Fibroblast of gingiva (primary cell): ENCODE measurements around the gene TPSB2.

Experiments
- DNase-seq: peaks from one replicate; pipeline ENCODE4 v3.0.0-alpha.2; 2011; ENCODE audit warnings: low read depth

The TPSB2 gene

DNA sequence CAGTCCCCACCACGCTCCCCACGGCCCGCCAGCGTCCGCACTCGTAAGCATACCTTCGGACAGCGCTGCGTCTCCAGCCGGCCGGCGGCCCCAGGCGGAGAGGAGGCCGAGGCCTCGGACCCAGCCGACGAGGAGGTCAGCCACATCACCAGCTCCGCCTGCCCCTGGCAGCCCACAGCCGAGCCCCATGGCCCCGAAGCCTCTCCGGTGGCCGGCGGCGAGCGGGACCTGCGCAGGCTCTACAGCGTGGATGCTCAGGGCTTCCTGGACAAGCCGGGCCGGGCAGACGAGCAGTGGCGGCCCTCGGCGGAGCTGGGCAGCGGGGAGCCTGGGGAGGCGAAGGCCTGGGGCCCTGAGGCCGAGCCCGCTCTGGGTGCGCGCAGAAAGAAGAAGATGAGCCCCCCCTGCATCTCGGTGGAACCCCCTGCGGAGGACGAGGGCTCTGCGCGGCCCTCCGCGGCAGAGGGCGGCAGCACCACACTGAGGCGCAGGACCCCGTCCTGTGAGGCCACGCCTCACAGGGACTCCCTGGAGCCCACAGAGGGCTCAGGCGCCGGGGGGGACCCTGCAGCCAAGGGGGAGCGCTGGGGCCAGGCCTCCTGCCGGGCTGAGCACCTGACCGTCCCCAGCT lies 9.8 kb downstream of the TPSB2 start:
- DNase-seq = no peak

DNA sequence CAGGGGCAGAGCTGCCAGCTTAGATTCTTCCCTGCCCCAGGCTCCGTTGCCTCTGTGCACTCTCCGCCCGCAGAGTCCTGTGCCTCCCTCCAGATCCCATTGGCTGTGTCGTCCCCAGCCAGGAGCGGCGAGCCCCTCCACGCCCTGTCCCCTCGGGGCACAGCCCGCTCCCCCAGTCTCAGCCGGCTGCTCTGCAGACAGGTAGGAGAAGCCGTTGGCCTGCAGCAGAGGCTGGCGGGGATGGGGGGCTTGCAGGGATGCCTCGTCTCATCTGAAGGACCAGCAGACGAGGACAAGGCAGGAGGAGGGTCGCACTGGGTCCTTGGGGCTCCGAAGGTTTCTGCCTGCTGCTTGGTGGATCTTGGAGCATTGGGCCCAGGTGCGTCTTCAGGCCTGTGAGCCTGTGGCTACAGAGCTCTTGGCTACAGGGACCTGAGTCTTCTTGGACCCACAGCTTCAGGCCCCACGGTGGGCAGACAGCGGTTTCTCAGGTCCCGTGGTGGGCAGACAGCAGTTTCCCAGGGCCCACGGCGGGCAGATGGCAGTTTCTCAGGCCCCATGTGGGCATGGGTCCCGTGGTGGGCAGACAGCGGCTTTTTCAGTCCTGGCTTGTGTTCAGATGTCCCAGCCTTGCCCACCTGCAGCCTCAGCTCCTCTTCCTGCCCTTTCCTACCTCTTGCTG lies 10.9 kb downstream of the TPSB2 start:
- no peak for DNase-seq

DNA sequence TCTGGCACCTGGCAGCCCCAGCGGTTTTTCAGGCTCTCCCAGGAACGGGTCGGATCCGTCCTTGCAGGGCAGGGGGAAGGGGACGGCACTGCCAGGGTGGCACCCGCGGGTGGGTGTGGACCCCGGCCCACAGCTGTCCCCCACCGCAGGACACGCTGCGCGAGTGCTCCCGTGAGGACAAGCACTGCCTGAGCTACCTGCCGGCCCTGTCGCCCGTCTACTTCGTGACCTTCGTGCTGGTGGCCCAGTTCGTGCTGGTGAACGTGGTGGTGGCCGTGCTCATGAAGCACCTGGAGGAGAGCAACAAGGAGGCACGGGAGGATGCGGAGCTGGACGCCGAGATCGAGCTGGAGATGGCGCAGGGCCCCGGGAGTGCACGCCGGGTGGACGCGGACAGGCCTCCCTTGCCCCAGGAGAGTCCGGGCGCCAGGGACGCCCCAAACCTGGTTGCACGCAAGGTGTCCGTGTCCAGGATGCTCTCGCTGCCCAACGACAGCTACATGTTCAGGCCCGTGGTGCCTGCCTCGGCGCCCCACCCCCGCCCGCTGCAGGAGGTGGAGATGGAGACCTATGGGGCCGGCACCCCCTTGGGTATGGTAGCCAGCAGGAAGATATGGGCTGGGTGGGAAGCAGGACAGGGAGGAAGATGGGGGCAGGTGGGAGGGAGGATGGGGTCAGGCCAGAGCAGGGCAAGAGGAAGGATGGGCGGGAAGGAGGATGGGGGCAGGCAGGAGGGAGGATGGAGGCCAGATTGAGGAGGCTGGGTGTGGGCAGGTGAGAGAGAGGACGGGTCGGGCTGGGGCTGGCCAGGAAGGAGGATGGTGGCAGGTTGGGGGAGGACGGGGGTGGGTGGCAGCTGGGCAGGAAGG lies 11.7 kb downstream of the TPSB2 start:
- DNase-seq = no peak

DNA sequence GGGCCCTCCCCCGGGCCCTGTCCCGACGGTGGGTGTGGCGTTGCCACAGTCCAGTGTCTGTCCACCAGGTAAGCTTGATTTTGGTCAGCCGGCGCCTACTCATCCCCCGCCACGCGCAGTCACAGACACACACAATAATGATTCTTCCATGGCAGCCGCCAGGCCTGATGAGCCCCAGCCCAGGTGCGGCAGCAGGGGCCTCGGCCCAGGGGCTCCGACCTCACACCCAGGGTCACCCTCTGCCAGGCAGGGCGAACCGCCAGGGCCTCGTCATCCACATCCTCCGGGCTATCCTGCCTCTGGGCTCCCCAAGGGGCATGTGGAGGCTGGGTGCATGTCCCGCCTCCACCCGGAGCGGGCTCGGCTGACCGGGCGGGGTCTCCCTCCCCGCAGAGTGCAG lies 12.5 kb downstream of the TPSB2 start:
- no peak for DNase-seq

DNA sequence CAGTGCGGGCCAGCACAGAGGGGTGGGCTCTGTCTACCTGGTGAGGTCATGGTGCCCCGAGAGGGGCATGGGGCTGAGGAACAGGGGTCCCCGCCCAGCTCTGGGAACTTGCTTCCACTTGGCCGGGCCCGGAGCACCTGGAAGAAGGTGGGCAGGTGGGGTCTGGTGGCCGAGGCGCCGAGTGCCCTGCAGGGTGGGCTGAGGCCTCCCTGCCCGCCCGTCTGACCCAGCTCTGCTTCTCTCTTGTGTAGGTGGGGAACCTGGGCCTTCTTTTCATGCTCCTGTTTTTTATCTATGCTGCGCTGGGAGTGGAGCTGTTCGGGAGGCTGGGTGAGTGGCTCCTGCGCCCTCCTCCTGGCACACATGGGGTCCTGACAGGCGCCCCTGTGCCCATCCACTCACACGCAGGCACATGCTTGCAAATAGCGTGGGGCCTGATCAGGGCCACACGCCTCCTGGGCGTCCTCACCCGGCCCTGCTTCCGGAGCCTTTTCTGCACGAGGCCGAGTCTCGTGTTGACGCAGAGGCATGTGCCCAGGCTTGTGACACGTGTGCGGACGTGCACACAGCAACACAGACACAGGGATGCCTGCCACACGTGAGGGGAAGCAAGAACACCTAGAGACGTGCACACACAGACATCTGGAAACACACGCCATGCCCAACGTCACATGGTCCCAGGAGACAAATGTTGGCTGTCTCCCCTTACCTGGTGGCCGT lies 13.1 kb downstream of the TPSB2 start:
- no peak for DNase-seq

DNA sequence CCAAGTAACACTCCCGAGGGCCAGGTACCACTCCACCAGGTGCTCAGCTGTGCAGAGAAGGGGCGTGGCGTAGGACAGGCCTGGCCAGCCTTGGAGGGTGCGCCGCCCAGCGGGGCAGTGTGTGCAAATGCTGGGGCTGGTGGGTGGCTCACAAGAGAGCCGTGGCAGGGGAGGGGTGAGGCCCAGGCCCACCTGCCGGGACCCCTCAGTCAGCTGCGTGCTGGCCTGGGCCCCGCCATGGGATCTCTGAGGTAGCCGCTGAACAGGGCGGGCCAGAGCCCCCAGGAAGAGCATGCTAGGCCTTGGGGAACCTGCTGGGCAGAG lies 13.7 kb downstream of the TPSB2 start:
- DNase-seq = no peak

DNA sequence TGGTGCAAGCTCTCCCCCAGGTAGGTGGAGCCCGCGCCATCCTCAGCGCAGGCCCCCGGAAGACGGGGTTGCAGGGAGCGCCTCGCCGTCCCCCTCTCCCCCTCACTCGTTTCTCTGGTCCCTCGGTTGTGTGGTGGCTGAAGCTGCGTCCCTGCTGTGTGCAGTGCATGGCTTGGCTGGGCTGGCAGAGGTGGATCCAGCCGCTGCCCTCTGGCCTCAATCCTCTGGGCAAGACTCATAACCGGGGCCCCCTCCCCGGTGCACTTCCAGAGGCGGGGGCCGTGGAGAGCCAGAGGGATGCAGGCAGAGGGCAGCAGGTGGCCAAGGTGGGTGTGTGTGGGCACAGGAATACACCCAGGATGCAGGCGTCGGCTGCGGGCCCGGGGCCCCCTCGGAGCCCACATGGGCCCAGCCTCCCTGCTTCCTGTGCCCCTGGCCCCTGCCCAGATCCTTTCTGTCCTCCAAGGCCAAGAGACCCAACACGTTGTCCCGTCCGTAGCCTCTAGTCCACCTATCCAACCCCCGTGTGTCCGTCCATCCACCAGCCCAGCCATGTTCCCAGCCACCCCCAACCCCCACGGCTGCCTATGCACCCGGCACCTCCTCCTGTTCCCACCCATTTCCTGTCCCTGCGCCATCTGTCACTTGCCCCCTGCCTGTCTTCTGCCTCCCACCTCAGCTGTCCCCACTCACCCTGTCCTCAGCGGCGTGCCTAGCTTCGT lies 14.2 kb downstream of the TPSB2 start:
- no peak for DNase-seq

DNA sequence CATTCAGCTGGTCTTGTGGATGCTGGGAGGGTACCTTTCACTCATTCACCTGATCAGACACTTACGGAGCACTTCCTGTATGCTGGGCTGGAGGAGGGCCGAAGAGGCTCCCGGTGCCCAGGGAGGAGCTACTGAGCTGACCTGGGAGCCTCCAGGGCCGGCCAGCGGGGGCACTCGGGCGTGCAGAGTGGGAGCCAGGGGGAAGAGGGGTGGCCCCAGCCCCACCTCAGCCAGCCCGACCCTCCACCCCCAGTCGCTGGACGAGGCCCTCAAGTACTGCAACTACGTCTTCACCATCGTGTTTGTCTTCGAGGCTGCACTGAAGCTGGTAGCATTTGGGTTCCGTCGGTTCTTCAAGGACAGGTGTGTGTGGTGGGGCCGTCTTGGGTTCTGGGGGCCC lies 15.3 kb downstream of the TPSB2 start:
- DNase-seq = no peak

DNA sequence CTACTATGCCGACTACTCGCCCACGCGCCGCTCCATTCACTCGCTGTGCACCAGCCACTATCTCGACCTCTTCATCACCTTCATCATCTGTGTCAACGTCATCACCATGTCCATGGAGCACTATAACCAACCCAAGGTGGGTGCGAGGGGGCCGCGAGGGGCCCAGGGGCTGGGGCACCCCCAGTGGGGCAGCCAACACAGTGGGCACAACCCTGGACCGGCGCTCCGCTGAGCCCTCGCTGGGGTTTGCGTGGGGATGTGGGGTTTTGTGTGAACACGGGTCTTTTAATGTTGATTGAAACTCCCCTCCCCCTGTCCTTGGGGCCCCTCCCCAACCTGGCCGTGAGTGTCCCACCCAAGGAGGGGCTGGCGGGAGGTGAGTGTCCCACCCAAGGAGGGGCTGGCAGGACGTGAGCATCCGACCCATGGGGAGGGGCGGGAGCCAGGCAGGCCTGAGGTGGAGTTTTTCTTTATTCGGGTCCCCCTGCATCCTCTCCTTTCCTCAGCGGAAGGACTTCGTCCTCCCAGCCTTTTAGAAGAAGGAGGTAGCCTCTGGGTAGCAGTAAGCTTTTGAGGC lies 16.1 kb downstream of the TPSB2 start:
- DNase-seq = no peak

DNA sequence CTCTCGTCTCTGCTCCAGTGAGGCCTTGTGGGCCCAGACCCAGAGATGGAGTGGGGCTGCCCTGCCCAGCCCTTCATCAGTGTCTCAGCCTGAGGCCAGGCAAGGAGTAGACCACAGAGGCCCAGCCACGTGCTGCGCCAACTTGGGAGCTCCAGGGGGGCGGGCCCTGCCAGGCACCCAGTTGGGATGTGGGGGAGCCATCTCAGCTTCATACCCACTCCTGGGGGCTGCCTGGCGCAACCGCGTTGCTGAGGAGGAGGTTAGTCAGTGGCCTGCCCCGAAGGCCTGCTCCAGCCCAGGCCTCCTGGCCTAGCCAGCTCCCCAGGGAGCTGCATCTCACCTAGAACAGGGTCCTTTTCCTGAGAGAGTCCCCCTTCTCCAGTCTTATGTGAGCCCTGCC lies 16.8 kb downstream of the TPSB2 start:
- no peak for DNase-seq

DNA sequence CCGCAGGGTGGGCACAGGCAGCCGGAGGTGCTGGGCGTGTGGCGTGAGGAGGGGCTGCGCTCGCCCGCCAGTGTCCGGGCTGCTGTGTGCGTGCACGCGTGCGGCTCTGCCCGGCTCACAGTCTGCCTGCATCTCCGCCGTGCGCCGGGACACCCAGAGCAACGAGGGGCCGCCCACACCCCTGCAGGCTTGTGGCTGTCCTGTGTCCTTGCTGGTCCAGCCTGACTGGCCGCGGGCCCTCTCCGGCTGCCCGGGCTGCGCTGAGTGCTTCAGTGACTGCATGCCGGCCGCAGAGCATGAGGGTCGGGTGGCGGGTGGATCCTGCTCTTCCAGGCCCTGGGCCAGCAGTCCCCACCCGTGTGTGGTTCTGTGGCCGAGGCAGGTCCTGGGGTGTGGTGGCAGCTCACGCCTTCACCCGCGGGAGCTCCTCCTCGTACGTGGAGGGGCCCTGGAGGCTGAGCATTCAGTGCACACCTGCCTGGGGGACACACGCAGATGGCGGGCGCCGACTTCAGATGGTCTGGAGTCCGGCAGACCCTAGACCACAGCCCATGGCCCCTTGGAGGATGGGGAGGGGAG lies 17.3 kb downstream of the TPSB2 start:
- DNase-seq = no peak

DNA sequence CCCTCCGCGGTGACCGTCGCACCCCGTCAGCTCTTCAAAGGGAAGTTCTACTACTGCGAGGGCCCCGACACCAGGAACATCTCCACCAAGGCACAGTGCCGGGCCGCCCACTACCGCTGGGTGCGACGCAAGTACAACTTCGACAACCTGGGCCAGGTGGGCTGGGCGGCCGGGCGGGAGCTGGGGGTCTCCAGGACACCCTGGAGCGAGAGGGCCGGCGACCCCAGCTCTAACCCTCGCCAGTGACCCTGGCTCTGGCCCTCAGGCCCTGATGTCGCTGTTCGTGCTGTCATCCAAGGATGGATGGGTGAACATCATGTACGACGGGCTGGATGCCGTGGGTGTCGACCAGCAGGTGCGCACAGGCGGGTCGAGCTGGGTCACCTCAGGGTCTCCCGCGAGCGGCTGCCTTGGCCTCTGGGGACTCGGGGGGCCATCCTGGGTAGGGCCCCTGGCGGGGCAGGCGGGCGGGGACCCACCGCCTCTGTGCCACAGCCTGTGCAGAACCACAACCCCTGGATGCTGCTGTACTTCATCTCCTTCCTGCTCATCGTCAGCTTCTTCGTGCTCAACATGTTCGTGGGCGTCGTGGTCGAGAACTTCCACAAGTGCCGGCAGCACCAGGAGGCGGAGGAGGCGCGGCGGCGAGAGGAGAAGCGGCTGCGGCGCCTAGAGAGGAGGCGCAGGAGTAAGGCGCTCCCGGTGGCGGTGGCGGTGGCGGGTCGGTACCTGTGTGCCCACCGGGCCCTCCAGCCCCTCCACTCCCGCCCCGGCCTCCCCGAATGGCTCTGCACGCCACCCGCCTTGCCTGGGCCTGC lies 18.3 kb downstream of the TPSB2 start:
- DNase-seq = no peak

DNA sequence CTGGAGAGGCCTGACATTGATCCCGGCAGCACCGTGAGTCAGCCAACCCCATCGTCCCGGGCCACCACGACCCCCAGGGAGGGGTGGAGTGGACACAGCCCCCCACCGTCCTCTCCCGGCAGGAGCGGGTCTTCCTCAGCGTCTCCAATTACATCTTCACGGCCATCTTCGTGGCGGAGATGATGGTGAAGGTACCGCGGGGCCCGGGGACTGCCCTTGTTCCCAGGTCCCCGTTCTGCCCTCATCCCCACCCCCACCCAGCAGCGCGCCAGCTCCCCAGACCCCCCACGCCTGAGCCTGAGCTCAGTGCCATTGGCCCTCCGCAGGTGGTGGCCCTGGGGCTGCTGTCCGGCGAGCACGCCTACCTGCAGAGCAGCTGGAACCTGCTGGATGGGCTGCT lies 19.5 kb downstream of the TPSB2 start:
- no peak for DNase-seq

DNA sequence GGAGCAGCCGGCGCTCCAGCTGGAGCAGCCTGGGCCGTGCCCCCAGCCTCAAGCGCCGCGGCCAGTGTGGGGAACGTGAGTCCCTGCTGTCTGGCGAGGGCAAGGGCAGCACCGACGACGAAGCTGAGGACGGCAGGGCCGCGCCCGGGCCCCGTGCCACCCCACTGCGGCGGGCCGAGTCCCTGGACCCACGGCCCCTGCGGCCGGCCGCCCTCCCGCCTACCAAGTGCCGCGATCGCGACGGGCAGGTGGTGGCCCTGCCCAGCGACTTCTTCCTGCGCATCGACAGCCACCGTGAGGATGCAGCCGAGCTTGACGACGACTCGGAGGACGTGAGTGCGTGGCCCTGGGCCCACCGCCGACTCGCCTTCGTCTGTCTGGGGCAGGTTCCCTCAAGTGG lies 20.9 kb downstream of the TPSB2 start:
- DNase-seq = no peak

DNA sequence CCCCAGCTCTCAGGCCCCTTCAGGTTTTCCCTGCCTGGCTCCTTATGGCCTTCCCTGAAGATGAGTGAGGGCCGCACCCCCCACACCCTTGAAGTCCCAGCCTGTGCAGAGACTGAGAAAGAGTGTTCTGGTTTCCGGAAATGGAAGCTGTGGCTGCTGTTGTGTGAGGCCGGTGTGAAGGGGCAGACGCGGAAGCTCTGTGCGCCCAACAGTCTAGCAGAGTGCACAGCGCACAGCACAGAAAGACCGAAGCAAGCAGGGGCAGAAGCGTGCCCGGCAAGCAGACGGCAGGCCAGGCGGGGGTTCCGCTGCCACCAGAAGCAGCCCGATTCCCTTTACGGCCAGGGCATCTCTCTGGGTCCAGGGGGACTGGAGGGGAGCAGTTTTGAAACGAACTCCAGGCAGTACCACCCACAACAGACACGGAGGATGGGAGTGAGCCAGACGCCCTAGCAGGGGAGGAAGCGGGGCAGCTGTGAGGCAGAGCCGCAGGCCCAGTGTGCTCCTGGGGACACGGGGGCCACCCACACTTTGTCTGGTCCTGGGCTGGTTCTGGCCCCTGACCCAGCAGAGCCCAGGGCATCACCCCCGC lies 21.6 kb downstream of the TPSB2 start:
- DNase-seq = no peak

DNA sequence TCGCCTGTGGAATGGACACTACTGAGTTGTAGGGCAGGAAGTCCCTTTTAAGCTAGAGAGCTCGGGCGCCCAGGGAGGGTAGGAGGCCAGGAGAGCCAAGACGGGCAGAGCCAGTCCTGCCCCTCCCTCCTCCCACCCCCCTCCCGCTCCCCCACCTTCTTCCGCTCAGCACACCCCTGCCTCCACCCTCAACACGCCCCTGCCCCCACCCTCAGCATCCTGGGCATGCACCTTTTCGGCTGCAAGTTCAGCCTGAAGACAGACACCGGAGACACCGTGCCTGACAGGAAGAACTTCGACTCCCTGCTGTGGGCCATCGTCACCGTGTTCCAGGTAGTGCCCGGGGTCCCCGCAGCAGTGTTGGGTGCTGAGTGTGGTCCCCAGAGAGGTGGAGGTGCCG lies 23.2 kb downstream of the TPSB2 start:
- DNase-seq = no peak

DNA sequence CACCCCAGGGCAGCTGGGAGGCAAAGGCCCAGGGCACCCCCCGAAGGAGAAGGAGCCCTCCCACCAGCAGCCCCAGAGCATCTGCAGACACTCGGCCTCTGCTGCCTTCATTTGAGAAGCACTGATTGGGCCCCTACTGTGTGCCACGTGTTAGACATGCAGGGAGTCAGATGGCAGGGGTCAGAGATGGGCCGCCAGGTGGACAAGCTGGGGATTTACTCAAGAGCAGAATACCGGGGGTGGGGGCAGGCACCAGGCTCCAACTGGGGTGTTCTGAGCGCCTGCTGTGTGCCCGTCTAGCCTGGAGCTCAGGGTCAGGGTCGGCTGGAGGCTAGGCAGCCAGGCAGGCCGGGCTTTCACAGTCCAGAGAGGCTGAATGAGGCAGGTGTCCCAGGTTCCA lies 23.7 kb downstream of the TPSB2 start:
- DNase-seq = no peak

DNA sequence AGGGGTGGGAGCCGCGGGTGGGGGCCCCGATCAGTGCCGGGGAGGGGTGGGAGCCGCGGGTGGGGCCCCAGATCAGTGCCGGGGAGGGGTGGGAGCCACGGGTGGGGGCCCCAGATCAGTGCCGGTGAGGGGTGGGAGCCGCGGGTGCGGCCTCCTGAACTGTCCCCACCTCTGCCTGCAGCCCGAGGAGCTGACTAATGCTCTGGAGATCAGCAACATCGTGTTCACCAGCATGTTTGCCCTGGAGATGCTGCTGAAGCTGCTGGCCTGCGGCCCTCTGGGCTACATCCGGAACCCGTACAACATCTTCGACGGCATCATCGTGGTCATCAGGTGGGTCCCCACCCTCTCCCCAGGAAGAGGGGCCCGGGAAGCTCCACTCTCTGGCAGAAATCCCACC lies 25.1 kb downstream of the TPSB2 start:
- DNase-seq = no peak

DNA sequence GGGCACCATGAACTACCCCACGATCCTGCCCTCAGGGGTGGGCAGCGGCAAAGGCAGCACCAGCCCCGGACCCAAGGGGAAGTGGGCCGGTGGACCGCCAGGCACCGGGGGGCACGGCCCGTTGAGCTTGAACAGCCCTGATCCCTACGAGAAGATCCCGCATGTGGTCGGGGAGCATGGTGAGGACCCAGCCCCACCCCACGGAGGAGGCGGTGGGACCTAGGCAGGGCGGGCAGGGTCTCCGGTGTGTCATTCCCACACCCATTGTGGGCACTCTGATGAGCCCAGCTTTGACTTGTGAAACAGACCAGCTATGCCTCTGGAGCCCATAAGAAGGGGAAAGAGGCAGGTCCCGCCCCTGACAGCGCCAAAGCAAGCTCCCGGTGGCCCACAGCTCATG lies 27.7 kb downstream of the TPSB2 start:
- DNase-seq = no peak

DNA sequence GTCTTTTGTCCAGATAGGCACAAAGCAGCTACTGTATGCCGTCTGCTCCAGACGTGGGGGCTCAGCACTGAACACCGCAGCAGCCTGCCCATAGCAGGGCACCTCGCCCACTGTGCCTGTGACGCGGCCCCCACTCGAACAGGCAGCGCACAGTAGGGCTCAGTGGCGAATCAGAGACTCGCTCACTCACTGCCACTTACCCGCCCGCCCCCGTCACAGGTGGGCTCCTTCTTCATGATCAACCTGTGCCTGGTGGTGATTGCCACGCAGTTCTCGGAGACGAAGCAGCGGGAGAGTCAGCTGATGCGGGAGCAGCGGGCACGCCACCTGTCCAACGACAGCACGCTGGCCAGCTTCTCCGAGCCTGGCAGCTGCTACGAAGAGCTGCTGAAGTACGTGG lies 28.5 kb downstream of the TPSB2 start:
- DNase-seq = no peak
